Vagina (tissue), 2 donors: ENCODE data around the gene KRTCAP3. TPM values are rescaled to one million over a fixed set of nuclear protein-coding genes. Genes with fewer than 3 reads are reported as not detected.

Experiments
- DNase-seq, 2 donors: peaks; one replicate each; pipeline ENCODE4 v3.0.0-alpha.2; 2017; ENCODE audit errors: extremely low spot score in 2 of 2
- H3K27ac ChIP-seq: fragments of 200-600 bp; sonication (generic); one replicate; pipeline ENCODE4 v1.5.1; 2019
- H3K27me3 ChIP-seq: fragments of 200-600 bp; sonication (generic); one replicate; pipeline ENCODE4 v1.5.1; 2019
- H3K36me3 ChIP-seq, 2 donors: fragments of 200-600 bp; sonication (generic); one replicate each; pipeline ENCODE4 v1.5.1; 2017 to 2019
- H3K4me1 ChIP-seq: fragments of 200-600 bp; sonication (generic); one replicate; pipeline ENCODE4 v1.5.1; 2019
- H3K4me3 ChIP-seq, 2 donors: fragments of 200-600 bp; sonication (generic); 1 replicate in 1 of 2; 2 replicates in 1 of 2; pipeline ENCODE4 v1.5.1; 2016 to 2019
- H3K9me3 ChIP-seq: fragments of 200-600 bp; sonication (generic); one replicate; pipeline ENCODE4 v1.5.1; 2019
- POLR2A ChIP-seq, 2 donors: fragments of 450-650 bp; IDR thresholded peaks; one replicate each; pipeline ENCODE4 v1.6.1; 2017; ENCODE audit warnings: antibody characterized with exemption in 2 of 2, mild to moderate bottlenecking in 2 of 2, moderate library complexity in 2 of 2
- POLR2AphosphoS5 ChIP-seq, 2 donors: sonication (generic); formaldehyde crosslinking; IDR thresholded peaks; one replicate each; pipeline ENCODE4 v1.9.0; 2017; ENCODE audit warnings: antibody characterized with exemption in 2 of 2, mild to moderate bottlenecking in 2 of 2, low read depth in 1 of 2; ENCODE audit not compliant: insufficient read depth in 1 of 2
- intact Hi-C: fragments of 100-400 bp; cut with DNase I; formaldehyde crosslinking; loops from one replicate; pipeline ENCODE4 v1.15.1; 2023
- total RNA-seq: library from RNA; depleted of rRNA; stranded (reverse); fragments of >200 nt; gene quantifications from one replicate; pipeline ENCODE4 v1.2.3, GENCODE V29; 2016
- TF ChIP-seq, protein P1 (sequence below), 3 experiments: fragments of 450-650 bp in 2 of 3; fragments of 200-600 bp in 1 of 3; sonication (generic) in 1 of 3; IDR thresholded peaks; one replicate each; pipeline ENCODE4 v1.5.1; 2017 to 2019; ENCODE audit warnings: antibody characterized with exemption in 3 of 3, mild to moderate bottlenecking in 2 of 3, moderate library complexity in 2 of 3

Gene KRTCAP3
- total RNA-seq, 1 donor from 2014 or later = 3.9 TPM

DNA sequence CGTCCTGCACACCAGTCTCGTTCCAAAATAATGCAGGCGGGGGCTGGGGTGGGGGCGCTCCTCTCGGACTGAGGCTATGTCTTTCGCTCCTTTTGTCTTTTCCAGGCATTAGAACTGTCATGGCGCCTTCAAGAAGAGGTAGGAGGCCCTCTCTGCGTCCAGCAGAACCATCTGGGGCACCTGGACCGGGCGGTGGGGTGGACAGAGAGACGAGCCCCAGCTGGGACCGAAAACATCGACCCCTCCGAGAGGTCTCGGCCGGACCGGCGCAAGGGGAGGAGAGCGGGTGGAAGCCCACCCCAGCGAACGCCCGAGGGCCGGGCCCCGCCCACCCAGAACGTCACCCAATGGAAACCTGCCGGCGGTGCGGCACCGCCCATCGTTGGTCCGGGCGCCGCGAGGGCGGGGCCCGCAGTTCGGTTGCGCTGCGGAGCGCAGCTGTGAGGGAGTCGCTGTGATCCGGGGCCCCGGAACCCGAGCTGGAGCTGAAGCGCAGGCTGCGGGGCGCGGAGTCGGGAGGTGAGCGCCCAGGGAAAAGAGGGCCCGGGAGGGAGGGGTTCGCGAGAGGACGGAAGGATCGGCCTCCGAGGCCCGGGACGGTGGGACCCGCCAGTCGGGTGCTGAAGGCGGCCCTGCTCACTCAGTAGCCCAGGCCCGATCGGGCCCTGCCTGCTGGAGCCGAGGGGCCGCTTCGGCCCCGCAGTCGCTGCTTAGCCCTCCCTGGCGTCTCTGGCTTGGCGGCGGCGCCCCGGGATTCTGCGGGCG is 13.8 kb upstream of the KRTCAP3 start, which contains the start of gene NRBP1:
Gene NRBP1, plus strand, starts transcription at position 419 of the 765 bp plus-strand sequence. CDS start 4,643 bp downstream, outside the sequence.
- H3K27me3 ChIP-seq = no peaks in the 10 kb centered on the region
- peaks cover 39% of the 10 kb centered on the region for H3K4me1 ChIP-seq
- H3K4me3 ChIP-seq = peak within 1 kb of the TSS; percentile 94 to 99
- H3K27ac ChIP-seq = peak within 1 kb of the TSS; percentile 99
- intact Hi-C loops = no loop called here
- H3K9me3 ChIP-seq = no peaks in the 10 kb centered on the region
- DNase-seq = peak in 1 of 2 donors; percentile 94
- TF ChIP-seq, protein P1, sequence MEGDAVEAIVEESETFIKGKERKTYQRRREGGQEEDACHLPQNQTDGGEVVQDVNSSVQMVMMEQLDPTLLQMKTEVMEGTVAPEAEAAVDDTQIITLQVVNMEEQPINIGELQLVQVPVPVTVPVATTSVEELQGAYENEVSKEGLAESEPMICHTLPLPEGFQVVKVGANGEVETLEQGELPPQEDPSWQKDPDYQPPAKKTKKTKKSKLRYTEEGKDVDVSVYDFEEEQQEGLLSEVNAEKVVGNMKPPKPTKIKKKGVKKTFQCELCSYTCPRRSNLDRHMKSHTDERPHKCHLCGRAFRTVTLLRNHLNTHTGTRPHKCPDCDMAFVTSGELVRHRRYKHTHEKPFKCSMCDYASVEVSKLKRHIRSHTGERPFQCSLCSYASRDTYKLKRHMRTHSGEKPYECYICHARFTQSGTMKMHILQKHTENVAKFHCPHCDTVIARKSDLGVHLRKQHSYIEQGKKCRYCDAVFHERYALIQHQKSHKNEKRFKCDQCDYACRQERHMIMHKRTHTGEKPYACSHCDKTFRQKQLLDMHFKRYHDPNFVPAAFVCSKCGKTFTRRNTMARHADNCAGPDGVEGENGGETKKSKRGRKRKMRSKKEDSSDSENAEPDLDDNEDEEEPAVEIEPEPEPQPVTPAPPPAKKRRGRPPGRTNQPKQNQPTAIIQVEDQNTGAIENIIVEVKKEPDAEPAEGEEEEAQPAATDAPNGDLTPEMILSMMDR (IDR thresholded peaks at IDR 0.05) = no peak
- TF ChIP-seq POLR2A (IDR thresholded peaks at IDR 0.05) = peak in 1 of 2 donors; percentile 84
- peak; percentile 79 to 99 for TF ChIP-seq POLR2AphosphoS5 (IDR thresholded peaks at IDR 0.05; ENCODE audit: insufficient read depth in 1 of 2, low read depth in 1 of 2)
- peaks cover 0 to 6% of the 10 kb centered on the region in 2 donors for H3K36me3 ChIP-seq

GRCh38 chr2:27428978-27429541 is 13.1 kb upstream of the KRTCAP3 start:
- peaks cover 0 to 12% of the 10 kb centered on the region in 2 donors for H3K36me3 ChIP-seq
- H3K27ac ChIP-seq = peak overlapping the region; percentile 99
- no peak for DNase-seq
- intact Hi-C loops = no loop called here
- no peaks in the 10 kb centered on the region for H3K27me3 ChIP-seq
- H3K9me3 ChIP-seq = no peaks in the 10 kb centered on the region
- peaks cover 39% of the 10 kb centered on the region for H3K4me1 ChIP-seq
- peak overlapping the region; percentile 94 to 99 for H3K4me3 ChIP-seq
- TF ChIP-seq POLR2AphosphoS5 (IDR thresholded peaks at IDR 0.05; ENCODE audit: insufficient read depth in 1 of 2, low read depth in 1 of 2) (no peak), POLR2A (IDR thresholded peaks at IDR 0.05) (no peak)
- TF ChIP-seq, protein P1 (IDR thresholded peaks at IDR 0.05) = no peak

GRCh38 chr2:27431395-27431794 is 10.8 kb upstream of the KRTCAP3 start:
- peaks cover 39% of the 10 kb centered on the region for H3K4me1 ChIP-seq
- no peak for TF ChIP-seq POLR2AphosphoS5 (IDR thresholded peaks at IDR 0.05; ENCODE audit: insufficient read depth in 1 of 2, low read depth in 1 of 2)
- TF ChIP-seq, protein P1 (IDR thresholded peaks at IDR 0.05) = no peak
- TF ChIP-seq POLR2A (IDR thresholded peaks at IDR 0.05) = no peak
- H3K9me3 ChIP-seq = no peaks in the 10 kb centered on the region
- intact Hi-C loops = no loop called here
- H3K4me3 ChIP-seq = no peak overlapping the region
- no peak overlapping the region for H3K27ac ChIP-seq
- DNase-seq = no peak
- H3K36me3 ChIP-seq = peaks cover 0 to 36% of the 10 kb centered on the region in 2 donors
- no peaks in the 10 kb centered on the region for H3K27me3 ChIP-seq

DNA sequence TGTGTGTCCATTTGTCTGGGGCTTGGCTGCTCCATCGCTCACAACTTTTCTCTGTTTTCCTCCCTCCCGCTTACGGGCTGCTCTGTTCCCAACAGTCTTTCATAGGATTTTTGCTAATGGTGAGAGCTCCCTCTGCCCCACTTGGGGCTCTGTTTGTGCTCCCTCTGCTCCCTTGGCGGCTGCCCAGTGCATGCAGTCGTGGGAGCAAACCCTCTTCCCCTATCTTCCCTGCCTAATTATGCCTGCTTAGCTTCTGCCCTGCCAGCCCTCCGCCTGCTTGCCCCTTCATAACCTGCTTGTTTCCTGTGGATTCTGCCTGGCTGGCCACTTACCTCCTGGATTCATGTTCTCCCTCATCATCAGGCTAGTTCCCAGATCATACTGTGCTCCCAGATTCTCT is 6.6 kb upstream of the KRTCAP3 start:
- no peaks in the 10 kb centered on the region for H3K27me3 ChIP-seq
- no peaks in the 10 kb centered on the region for H3K9me3 ChIP-seq
- no peak overlapping the region for H3K27ac ChIP-seq
- intact Hi-C loops = no loop called here
- no peak for DNase-seq
- H3K4me1 ChIP-seq = peaks cover 17% of the 10 kb centered on the region
- no peak for TF ChIP-seq POLR2AphosphoS5 (IDR thresholded peaks at IDR 0.05; ENCODE audit: insufficient read depth in 1 of 2, low read depth in 1 of 2)
- no peak for TF ChIP-seq POLR2A (IDR thresholded peaks at IDR 0.05)
- TF ChIP-seq, protein P1 (IDR thresholded peaks at IDR 0.05) = no peak
- no peak overlapping the region for H3K4me3 ChIP-seq
- peaks cover 0 to 77% of the 10 kb centered on the region in 2 donors for H3K36me3 ChIP-seq
